HepG2 (cell line): ENCODE measurements around the gene KIAA1755. TPM values are rescaled to one million over a fixed set of nuclear protein-coding genes. Genes with fewer than 3 reads are reported as not detected.

Experiments
- ATAD3A ChIP-seq: sonication (generic); formaldehyde crosslinking; IDR thresholded peaks from 2 replicates; pipeline ENCODE4 v1.4.0; 2020; ENCODE audit warnings: missing genetic modification reagents
- BRCA1 ChIP-seq: sonication (generic); formaldehyde crosslinking; IDR thresholded peaks from 2 replicates; pipeline ENCODE4 v1.4.0; 2020; ENCODE audit warnings: missing genetic modification reagents
- CCAR2 ChIP-seq: fragments of 200-400 bp; formaldehyde crosslinking; optimal IDR thresholded peaks from 2 replicates; pipeline ENCODE3; 2018; ENCODE audit warnings: low read depth, mild to moderate bottlenecking, low read length, moderate library complexity
- CCDC6 ChIP-seq: sonication (generic); formaldehyde crosslinking; IDR thresholded peaks from 2 replicates; pipeline ENCODE4 v1.8.1; 2022; ENCODE audit warnings: mild to moderate bottlenecking, missing genetic modification reagents, moderate library complexity
- CREBL2 ChIP-seq: sonication (generic); formaldehyde crosslinking; IDR thresholded peaks from 2 replicates; pipeline ENCODE4 v1.8.1; 2023; ENCODE audit warnings: missing genetic modification reagents, mild to moderate bottlenecking, borderline replicate concordance
- ELK4 ChIP-seq: sonication (generic); formaldehyde crosslinking; IDR thresholded peaks from 2 replicates; pipeline ENCODE4 v1.9.0; 2021; ENCODE audit warnings: missing genetic modification reagents, borderline replicate concordance
- HNF4G ChIP-seq, 2 experiments: sonication (generic) in 1 of 2; formaldehyde crosslinking in 1 of 2; IDR thresholded peaks; 2 replicates each; pipeline versions ENCODE4 v1.4.0 to v1.6.1; 2011 to 2020; ENCODE audit warnings: borderline replicate concordance in 2 of 2, low read depth in 2 of 2, mild to moderate bottlenecking in 2 of 2, low read length in 1 of 2, missing genetic modification reagents in 1 of 2, moderate library complexity in 1 of 2
- HOXA9 ChIP-seq: sonication (generic); formaldehyde crosslinking; IDR thresholded peaks from 2 replicates; pipeline ENCODE4 v1.8.1; 2022; ENCODE audit warnings: missing genetic modification reagents, mild to moderate bottlenecking, moderate library complexity, borderline replicate concordance
- KDM1A ChIP-seq: IDR thresholded peaks from 2 replicates; pipeline ENCODE4 v1.6.1; 2016; ENCODE audit warnings: missing compliant biosample characterization
- NFRKB ChIP-seq: fragments of 450-650 bp; IDR thresholded peaks from 2 replicates; pipeline ENCODE4 v1.6.1; 2017
- PHF8 ChIP-seq: sonication (generic); formaldehyde crosslinking; IDR thresholded peaks from 2 replicates; pipeline ENCODE4 v1.5.0; 2020; ENCODE audit warnings: missing genetic modification reagents
- POGK ChIP-seq: sonication (generic); formaldehyde crosslinking; conservative IDR thresholded peaks from 2 replicates; pipeline ENCODE4 v1.8.0; 2022; ENCODE audit warnings: mild to moderate bottlenecking, moderate library complexity, missing genetic modification reagents
- RFXANK ChIP-seq: IDR thresholded peaks from 2 replicates; pipeline ENCODE4 v1.6.1; 2016
- SMARCE1 ChIP-seq: fragments of 450-650 bp; IDR thresholded peaks from 2 replicates; pipeline ENCODE4 v1.6.1; 2017; ENCODE audit warnings: borderline replicate concordance
- SNAPC2 ChIP-seq: sonication (generic); formaldehyde crosslinking; IDR thresholded peaks from 2 replicates; pipeline ENCODE4 v1.8.1; 2022; ENCODE audit warnings: mild to moderate bottlenecking, missing genetic modification reagents
- TBL1XR1 ChIP-seq: fragments of 150-350 bp; IDR thresholded peaks from 2 replicates; pipeline ENCODE4 v1.6.1; 2014; ENCODE audit warnings: borderline replicate concordance, low read length; ENCODE audit not compliant: partially characterized antibody
- TCF7 ChIP-seq: sonication (generic); IDR thresholded peaks from 2 replicates; pipeline ENCODE4 v1.6.1; 2016; ENCODE audit warnings: antibody characterized with exemption, low read depth
- TOE1 ChIP-seq: sonication (generic); formaldehyde crosslinking; IDR thresholded peaks from 2 replicates; pipeline ENCODE4 v1.4.0; 2020; ENCODE audit warnings: mild to moderate bottlenecking, missing genetic modification reagents
- ZFP41 ChIP-seq: sonication (generic); formaldehyde crosslinking; IDR thresholded peaks from 2 replicates; pipeline ENCODE4 v1.4.0; 2020; ENCODE audit warnings: mild to moderate bottlenecking, missing genetic modification reagents, borderline replicate concordance
- ZNF34 ChIP-seq: sonication (generic); formaldehyde crosslinking; IDR thresholded peaks from 2 replicates; pipeline ENCODE4 v1.4.0; 2020; ENCODE audit warnings: mild to moderate bottlenecking, missing genetic modification reagents, borderline replicate concordance
- ZNF629 ChIP-seq: sonication (generic); formaldehyde crosslinking; conservative IDR thresholded peaks from 2 replicates; pipeline ENCODE4 v1.5.0; 2020; ENCODE audit warnings: missing genetic modification reagents
- ZNF773 ChIP-seq: sonication (generic); formaldehyde crosslinking; IDR thresholded peaks from 2 replicates; pipeline ENCODE4 v1.4.0; 2020; ENCODE audit warnings: missing genetic modification reagents, borderline replicate concordance
- polyA plus RNA-seq, 8 experiments: library from polyadenylated mRNA; depleted of rRNA in 3 of 8; stranded (reverse) in 7 of 8; unstranded in 1 of 8; fragments of >200 nt; fragmentation: Illumina TruSeq in 4 of 8; extraction: Trizol in 4 of 8; gene quantifications; 2 replicates each; pipeline versions ENCODE4 v1.2.1 to v1.2.3, GENCODE V29; 2011 to 2016; ENCODE audit warnings: low read depth in 4 of 8, missing spikeins in 1 of 8, mixed read lengths in 1 of 8; ENCODE audit not compliant: insufficient read depth in 1 of 8
- total RNA-seq, 5 experiments: library from RNA; depleted of rRNA; stranded (reverse); fragments of >200 nt; fragmentation: Illumina TruSeq; extraction: Trizol; gene quantifications; 2 replicates each; pipeline ENCODE4 v1.2.3, GENCODE V29; 2016; ENCODE audit warnings: low read depth in 1 of 5
- TF ChIP-seq, protein P1 (sequence below): sonication (generic); formaldehyde crosslinking; IDR thresholded peaks from 2 replicates; pipeline ENCODE4 v1.4.0; 2020; ENCODE audit warnings: missing genetic modification reagents
- TF ChIP-seq, protein P2 (sequence below): conservative IDR thresholded peaks from 2 replicates; pipeline ENCODE4 v1.6.1; 2018; ENCODE audit warnings: missing genetic modification reagents

The KIAA1755 gene
- total and polyA plus RNA-seq, 2 of the 13 experiments (the other 11 are each of a cell fraction or from before 2014, with no cell fraction given), result 0.04 TPM; not detected in 1

- no peak; the same call in 1 of the 2 replicates for TF ChIP-seq ZNF629 (CRISPR knock-in tag)
- TF ChIP-seq TOE1 (CRISPR knock-in tag), result no peak
- no peak for TF ChIP-seq CCAR2
- TF ChIP-seq ZFP41 (CRISPR knock-in tag), result no peak
- TF ChIP-seq SMARCE1, result no peak
- TF ChIP-seq, protein P1, sequence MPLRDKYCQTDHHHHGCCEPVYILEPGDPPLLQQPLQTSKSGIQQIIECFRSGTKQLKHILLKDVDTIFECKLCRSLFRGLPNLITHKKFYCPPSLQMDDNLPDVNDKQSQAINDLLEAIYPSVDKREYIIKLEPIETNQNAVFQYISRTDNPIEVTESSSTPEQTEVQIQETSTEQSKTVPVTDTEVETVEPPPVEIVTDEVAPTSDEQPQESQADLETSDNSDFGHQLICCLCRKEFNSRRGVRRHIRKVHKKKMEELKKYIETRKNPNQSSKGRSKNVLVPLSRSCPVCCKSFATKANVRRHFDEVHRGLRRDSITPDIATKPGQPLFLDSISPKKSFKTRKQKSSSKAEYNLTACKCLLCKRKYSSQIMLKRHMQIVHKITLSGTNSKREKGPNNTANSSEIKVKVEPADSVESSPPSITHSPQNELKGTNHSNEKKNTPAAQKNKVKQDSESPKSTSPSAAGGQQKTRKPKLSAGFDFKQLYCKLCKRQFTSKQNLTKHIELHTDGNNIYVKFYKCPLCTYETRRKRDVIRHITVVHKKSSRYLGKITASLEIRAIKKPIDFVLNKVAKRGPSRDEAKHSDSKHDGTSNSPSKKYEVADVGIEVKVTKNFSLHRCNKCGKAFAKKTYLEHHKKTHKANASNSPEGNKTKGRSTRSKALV (CRISPR knock-in tag), result no peak
- no peak for TF ChIP-seq ELK4 (CRISPR knock-in tag)
- TF ChIP-seq HOXA9 (CRISPR knock-in tag), result no peak
- TF ChIP-seq ATAD3A (CRISPR knock-in tag), result no peak
- no peak for TF ChIP-seq ZNF773 (CRISPR knock-in tag)
- TF ChIP-seq POGK (CRISPR knock-in tag), result no peak
- no peak for TF ChIP-seq NFRKB
- TF ChIP-seq KDM1A (CRISPR knock-in tag), result peak; percentile 83
- TF ChIP-seq SNAPC2, result no peak
- TF ChIP-seq RFXANK (CRISPR knock-in tag), result no peak
- TF ChIP-seq CREBL2 (CRISPR knock-in tag), result no peak
- TF ChIP-seq TCF7, result no peak
- TF ChIP-seq PHF8 (CRISPR knock-in tag), result no peak
- TF ChIP-seq TBL1XR1, result no peak
- TF ChIP-seq, protein P2, sequence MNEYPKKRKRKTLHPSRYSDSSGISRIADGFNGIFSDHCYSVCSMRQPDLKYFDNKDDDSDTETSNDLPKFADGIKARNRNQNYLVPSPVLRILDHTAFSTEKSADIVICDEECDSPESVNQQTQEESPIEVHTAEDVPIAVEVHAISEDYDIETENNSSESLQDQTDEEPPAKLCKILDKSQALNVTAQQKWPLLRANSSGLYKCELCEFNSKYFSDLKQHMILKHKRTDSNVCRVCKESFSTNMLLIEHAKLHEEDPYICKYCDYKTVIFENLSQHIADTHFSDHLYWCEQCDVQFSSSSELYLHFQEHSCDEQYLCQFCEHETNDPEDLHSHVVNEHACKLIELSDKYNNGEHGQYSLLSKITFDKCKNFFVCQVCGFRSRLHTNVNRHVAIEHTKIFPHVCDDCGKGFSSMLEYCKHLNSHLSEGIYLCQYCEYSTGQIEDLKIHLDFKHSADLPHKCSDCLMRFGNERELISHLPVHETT (CRISPR knock-in tag), result no peak
- TF ChIP-seq ZNF34, result no peak
- no peak for TF ChIP-seq BRCA1 (CRISPR knock-in tag)
- TF ChIP-seq HNF4G (IDR thresholded peaks at IDR 0.05; ENCODE audit: borderline replicate concordance, low read depth, low read length), result no peak
- peak; percentile 65; the same call in 1 of the 2 replicates for TF ChIP-seq HNF4G (CRISPR knock-in tag; IDR thresholded peaks at IDR 0.05; ENCODE audit: borderline replicate concordance, low read depth)
- no peak for TF ChIP-seq CCDC6 (CRISPR knock-in tag)
These were observed 30.6 kb upstream of the KIAA1755 start (continued) for GRCh38 chr20:38290829-38291814.
